Measurements from ENCODE around the gene AUTS2. TPM values are rescaled to one million over a fixed set of nuclear protein-coding genes. Genes with fewer than 3 reads are reported as not detected.

Gene AUTS2
- total RNA-seq, 1 experiment from 2014 or later, result 2.5 TPM

DNA sequence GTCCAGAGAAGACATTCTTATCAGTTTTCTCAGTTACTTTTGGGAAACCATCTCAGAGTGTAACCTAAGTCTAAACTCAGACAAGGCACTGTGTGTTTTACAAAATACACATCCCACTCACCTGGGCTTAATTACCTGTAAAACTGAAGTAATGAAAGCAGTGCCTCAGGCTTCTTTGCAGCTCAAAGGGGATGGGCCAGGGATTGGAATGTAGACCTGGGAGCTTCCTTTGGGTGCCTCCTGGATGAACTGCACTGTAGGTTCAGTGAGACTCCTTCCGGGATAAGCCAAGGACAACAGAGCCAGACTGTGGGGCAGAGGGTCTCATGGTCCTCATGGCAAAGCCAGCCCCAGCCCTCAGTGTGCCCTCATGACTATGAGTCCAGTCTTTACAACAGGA is 861.3 kb downstream of the AUTS2 start:
- H3K4me1 ChIP-seq (ENCODE audit: control insufficient read depth, insufficient read depth, low read length), result no peaks in the 10 kb centered on the region
- TF ChIP-seq, protein P1, sequence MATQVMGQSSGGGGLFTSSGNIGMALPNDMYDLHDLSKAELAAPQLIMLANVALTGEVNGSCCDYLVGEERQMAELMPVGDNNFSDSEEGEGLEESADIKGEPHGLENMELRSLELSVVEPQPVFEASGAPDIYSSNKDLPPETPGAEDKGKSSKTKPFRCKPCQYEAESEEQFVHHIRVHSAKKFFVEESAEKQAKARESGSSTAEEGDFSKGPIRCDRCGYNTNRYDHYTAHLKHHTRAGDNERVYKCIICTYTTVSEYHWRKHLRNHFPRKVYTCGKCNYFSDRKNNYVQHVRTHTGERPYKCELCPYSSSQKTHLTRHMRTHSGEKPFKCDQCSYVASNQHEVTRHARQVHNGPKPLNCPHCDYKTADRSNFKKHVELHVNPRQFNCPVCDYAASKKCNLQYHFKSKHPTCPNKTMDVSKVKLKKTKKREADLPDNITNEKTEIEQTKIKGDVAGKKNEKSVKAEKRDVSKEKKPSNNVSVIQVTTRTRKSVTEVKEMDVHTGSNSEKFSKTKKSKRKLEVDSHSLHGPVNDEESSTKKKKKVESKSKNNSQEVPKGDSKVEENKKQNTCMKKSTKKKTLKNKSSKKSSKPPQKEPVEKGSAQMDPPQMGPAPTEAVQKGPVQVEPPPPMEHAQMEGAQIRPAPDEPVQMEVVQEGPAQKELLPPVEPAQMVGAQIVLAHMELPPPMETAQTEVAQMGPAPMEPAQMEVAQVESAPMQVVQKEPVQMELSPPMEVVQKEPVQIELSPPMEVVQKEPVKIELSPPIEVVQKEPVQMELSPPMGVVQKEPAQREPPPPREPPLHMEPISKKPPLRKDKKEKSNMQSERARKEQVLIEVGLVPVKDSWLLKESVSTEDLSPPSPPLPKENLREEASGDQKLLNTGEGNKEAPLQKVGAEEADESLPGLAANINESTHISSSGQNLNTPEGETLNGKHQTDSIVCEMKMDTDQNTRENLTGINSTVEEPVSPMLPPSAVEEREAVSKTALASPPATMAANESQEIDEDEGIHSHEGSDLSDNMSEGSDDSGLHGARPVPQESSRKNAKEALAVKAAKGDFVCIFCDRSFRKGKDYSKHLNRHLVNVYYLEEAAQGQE (IDR thresholded peaks at IDR 0.05; ENCODE audit: insufficient read depth in 1 of 2, low read depth in 2 of 2, low read length in 1 of 2), result no peak
- TF ChIP-seq SIN3A (IDR thresholded peaks at IDR 0.05; ENCODE audit: borderline replicate concordance, insufficient read depth, low read depth, low read length) (no peak), TCF7L2 (IDR thresholded peaks at IDR 0.05; ENCODE audit: low read depth, low read length) (no peak), POLR2AphosphoS5 (IDR thresholded peaks at IDR 0.05; ENCODE audit: low read depth, low read length) (no peak)
- TF ChIP-seq, protein P2, sequence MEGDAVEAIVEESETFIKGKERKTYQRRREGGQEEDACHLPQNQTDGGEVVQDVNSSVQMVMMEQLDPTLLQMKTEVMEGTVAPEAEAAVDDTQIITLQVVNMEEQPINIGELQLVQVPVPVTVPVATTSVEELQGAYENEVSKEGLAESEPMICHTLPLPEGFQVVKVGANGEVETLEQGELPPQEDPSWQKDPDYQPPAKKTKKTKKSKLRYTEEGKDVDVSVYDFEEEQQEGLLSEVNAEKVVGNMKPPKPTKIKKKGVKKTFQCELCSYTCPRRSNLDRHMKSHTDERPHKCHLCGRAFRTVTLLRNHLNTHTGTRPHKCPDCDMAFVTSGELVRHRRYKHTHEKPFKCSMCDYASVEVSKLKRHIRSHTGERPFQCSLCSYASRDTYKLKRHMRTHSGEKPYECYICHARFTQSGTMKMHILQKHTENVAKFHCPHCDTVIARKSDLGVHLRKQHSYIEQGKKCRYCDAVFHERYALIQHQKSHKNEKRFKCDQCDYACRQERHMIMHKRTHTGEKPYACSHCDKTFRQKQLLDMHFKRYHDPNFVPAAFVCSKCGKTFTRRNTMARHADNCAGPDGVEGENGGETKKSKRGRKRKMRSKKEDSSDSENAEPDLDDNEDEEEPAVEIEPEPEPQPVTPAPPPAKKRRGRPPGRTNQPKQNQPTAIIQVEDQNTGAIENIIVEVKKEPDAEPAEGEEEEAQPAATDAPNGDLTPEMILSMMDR (IDR thresholded peaks at IDR 0.05), result no peak
- intact Hi-C loops (cut with micrococcal nuclease; ENCODE audit: unreplicated experiment), result no loop called here
- POLR2A ChIA-PET, result no interaction called here
- in situ Hi-C loops (cut with HindIII; ENCODE audit: low pct_unique_long_range_greater_than_20kb, low sequenced_read_pairs), result no loop called here
- CTCF ChIA-PET, result no interaction called here
- H3K36me3 ChIP-seq (ENCODE audit: control insufficient read depth, insufficient read depth, low read length), result no peaks in the 10 kb centered on the region
- no peak overlapping the region for H3K4me3 ChIP-seq (ENCODE audit: low read depth in 2 of 2, low read length in 2 of 2)
- DNase-seq (ENCODE audit: low read depth, low spot score), result no peak
- H3K27ac ChIP-seq (ENCODE audit: low read length), result no peak overlapping the region
- ATAC-seq, result no peak
- H3K9me3 ChIP-seq (ENCODE audit: control insufficient read depth, insufficient read depth, low read depth, low read length), result no peaks in the 10 kb centered on the region
- H3K27me3 ChIP-seq (ENCODE audit: control insufficient read depth, insufficient read depth, low read length), result no peaks in the 10 kb centered on the region
- BruUV-seq (replicated peaks), result no TSS peak

DNA sequence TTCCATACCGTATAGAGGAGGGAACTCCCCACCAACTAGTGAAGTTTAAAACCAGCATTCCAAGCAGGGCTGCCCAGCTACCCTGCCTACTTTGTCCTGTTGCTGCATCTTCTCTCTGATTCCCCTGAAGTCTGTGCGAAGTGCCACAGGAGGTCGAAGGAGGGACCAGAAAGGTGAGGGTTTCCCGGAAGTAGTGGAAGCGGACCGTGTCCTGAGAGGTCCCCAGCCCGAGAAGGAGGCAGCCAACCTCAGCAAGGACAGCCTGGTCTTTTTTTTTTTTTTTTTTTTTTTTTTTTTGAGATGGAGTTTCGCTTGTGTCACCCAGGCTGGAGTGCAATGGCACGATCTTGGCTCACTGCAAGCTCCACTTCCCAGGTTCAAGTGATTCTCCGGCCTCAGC is 861.8 kb downstream of the AUTS2 start:
- H3K4me1 ChIP-seq (ENCODE audit: control insufficient read depth, insufficient read depth, low read length), result no peaks in the 10 kb centered on the region
- BruUV-seq (replicated peaks), result no TSS peak
- ATAC-seq (no peak), DNase-seq (ENCODE audit: low read depth, low spot score) (no peak)
- no peak for TF ChIP-seq SIN3A (IDR thresholded peaks at IDR 0.05; ENCODE audit: borderline replicate concordance, insufficient read depth, low read depth, low read length)
- no peak for TF ChIP-seq TCF7L2 (IDR thresholded peaks at IDR 0.05; ENCODE audit: low read depth, low read length)
- no peak overlapping the region for H3K27ac ChIP-seq (ENCODE audit: low read length)
- in situ Hi-C loops (cut with HindIII; ENCODE audit: low pct_unique_long_range_greater_than_20kb, low sequenced_read_pairs), result no loop called here
- H3K36me3 ChIP-seq (ENCODE audit: control insufficient read depth, insufficient read depth, low read length), result no peaks in the 10 kb centered on the region
- H3K27me3 ChIP-seq (ENCODE audit: control insufficient read depth, insufficient read depth, low read length), result no peaks in the 10 kb centered on the region
- no peak overlapping the region for H3K4me3 ChIP-seq (ENCODE audit: low read depth in 2 of 2, low read length in 2 of 2)
- POLR2A ChIA-PET, result no interaction called here
- intact Hi-C loops (cut with micrococcal nuclease; ENCODE audit: unreplicated experiment), result no loop called here
- CTCF ChIA-PET, result no interaction called here
- H3K9me3 ChIP-seq (ENCODE audit: control insufficient read depth, insufficient read depth, low read depth, low read length), result no peaks in the 10 kb centered on the region

DNA sequence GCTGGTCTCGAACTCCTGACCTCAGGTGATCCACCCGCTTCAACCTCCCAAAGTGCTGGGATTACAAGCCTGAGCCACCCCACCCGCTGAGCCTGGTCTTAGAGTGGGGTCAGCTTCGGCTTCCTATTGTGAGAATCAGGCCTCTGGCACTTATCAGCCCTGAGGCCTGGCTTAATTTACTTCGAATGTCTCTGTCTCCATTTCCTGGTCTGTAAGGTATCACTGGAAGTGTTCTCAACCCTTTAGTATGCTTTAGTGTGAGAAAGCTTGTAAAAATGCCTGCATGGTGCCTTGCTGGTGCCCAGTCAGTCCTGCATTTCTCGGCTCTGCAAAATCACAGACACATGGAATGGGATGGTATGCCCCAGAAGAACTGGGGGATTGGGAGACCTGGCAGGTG is 862.3 kb downstream of the AUTS2 start:
- Histone ChIP-seq H3K4me1 (ENCODE audit: control insufficient read depth, insufficient read depth, low read length) (no peaks in the 10 kb centered on the region), H3K27me3 (ENCODE audit: control insufficient read depth, insufficient read depth, low read length) (no peaks in the 10 kb centered on the region), H3K9me3 (ENCODE audit: control insufficient read depth, insufficient read depth, low read depth, low read length) (no peaks in the 10 kb centered on the region), H3K4me3 (ENCODE audit: low read depth in 2 of 2, low read length in 2 of 2) (no peak overlapping the region), H3K36me3 (ENCODE audit: control insufficient read depth, insufficient read depth, low read length) (no peaks in the 10 kb centered on the region), H3K27ac (ENCODE audit: low read length) (no peak overlapping the region)
- TF ChIP-seq, protein P1 (IDR thresholded peaks at IDR 0.05; ENCODE audit: insufficient read depth in 1 of 2, low read depth in 2 of 2, low read length in 1 of 2), result no peak
- TF ChIP-seq POLR2AphosphoS5 (IDR thresholded peaks at IDR 0.05; ENCODE audit: low read depth, low read length) (no peak), TCF7L2 (IDR thresholded peaks at IDR 0.05; ENCODE audit: low read depth, low read length) (no peak), SIN3A (IDR thresholded peaks at IDR 0.05; ENCODE audit: borderline replicate concordance, insufficient read depth, low read depth, low read length) (no peak)
- TF ChIP-seq, protein P2 (IDR thresholded peaks at IDR 0.05), result no peak
- in situ Hi-C loops (cut with HindIII; ENCODE audit: low pct_unique_long_range_greater_than_20kb, low sequenced_read_pairs) (no loop called here), intact Hi-C loops (cut with micrococcal nuclease; ENCODE audit: unreplicated experiment) (no loop called here)
- POLR2A ChIA-PET, result no interaction called here
- no peak for DNase-seq (ENCODE audit: low read depth, low spot score)
- CTCF ChIA-PET, result no interaction called here
- no TSS peak for BruUV-seq (replicated peaks)
- no peak for ATAC-seq

Measured in Panc1 (cell line).